ENCODE data around the gene RHOXF1. TPM values are rescaled to one million over a fixed set of nuclear protein-coding genes. Genes with fewer than 3 reads are reported as not detected.

RHOXF1 gene
- total and polyA plus RNA-seq, 2 of the 8 experiments (the other 6 are each of a cell fraction or from before 2014, with no cell fraction given), result not detected

DNA sequence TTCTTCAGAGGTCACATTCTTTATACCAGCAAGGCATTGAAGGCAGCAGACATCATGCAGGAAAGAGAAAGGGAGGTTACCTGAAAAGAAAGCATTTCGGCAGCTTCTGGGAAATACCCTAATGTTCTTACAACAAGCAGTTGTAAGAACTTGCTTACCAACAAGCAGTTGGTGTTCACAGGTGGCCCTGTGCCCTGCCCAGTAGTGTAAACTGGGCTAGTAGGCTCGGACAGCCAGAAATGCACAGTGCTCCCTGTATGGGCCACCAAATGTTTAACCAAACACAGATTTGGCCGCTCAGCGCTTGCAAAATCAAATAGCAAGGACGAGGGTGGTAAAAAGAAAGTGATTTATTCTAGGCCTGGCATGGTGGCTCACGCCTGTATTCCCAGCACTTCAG lies 20.4 kb upstream of the RHOXF1 start:
- Histone ChIP-seq H2BK20ac (ENCODE audit: low read length) (no peak overlapping the region), H3K9ac (replicated peaks in 1 of 4; ENCODE audit: extremely low read depth in 1 of 4, low read depth in 3 of 4, low read length in 3 of 4) (no peak overlapping the region), H2AFZ (ENCODE audit: low read length) (no peak overlapping the region), H3K56ac (replicated peaks; ENCODE audit: insufficient read length, low read depth, low read length) (no peak overlapping the region), H3K27ac (ENCODE audit: low read depth, low read length) (no peak overlapping the region), H3K79me1 (ENCODE audit: low read depth, low read length) (no peaks in the 10 kb centered on the region), H3K23me2 (ENCODE audit: low read depth, low read length) (no peaks in the 10 kb centered on the region), H2BK15ac (ENCODE audit: low read length) (no peak overlapping the region), H3K36me3 (ENCODE audit: control insufficient read depth in 2 of 4, insufficient read depth in 4 of 4, low read length in 3 of 4) (no peaks in the 10 kb centered on the region), H3K4me3 (ENCODE audit: extremely low read depth in 1 of 4, insufficient read depth in 2 of 4, low read depth in 3 of 4, low read length in 4 of 4) (no peak overlapping the region), H4K5ac (ENCODE audit: insufficient read length, low read depth, low read length) (no peak overlapping the region), H4K8ac (ENCODE audit: extremely low read depth, insufficient read depth, low read length) (no peak overlapping the region), H3K79me2 (ENCODE audit: control insufficient read depth in 1 of 2, insufficient read depth in 2 of 2, low read length in 2 of 2) (no peaks in the 10 kb centered on the region), H2AK5ac (ENCODE audit: low read depth, low read length) (no peak overlapping the region), H3K14ac (ENCODE audit: insufficient read length) (no peak overlapping the region), H3K4ac (replicated peaks; ENCODE audit: insufficient read length, low read depth, low read length) (no peak overlapping the region), H3K4me2 (ENCODE audit: insufficient read depth in 1 of 2, low read depth in 2 of 2, low read length in 2 of 2) (no peak overlapping the region), H4K20me1 (replicated peaks in 1 of 2; ENCODE audit: control insufficient read depth in 1 of 2, insufficient read depth in 2 of 2, low read length in 2 of 2) (no peaks in the 10 kb centered on the region), H3K27me3 (replicated peaks in 1 of 4; ENCODE audit: control insufficient read depth in 3 of 4, extremely low read depth in 1 of 4, insufficient read depth in 3 of 4, low read length in 3 of 4) (no peaks in the 10 kb centered on the region), H4K91ac (replicated peaks; ENCODE audit: insufficient read length, low read length) (no peak overlapping the region), H2BK5ac (ENCODE audit: low read depth, low read length) (no peak overlapping the region), H3K23ac (ENCODE audit: insufficient read length) (no peak overlapping the region), H2BK120ac (replicated peaks; ENCODE audit: low read depth, low read length) (no peak overlapping the region), H3K18ac (ENCODE audit: extremely low read depth, low read length) (no peak overlapping the region), H3K4me1 (replicated peaks in 1 of 4; ENCODE audit: control insufficient read depth in 3 of 4, insufficient read depth in 4 of 4, low read length in 3 of 4) (peaks cover 0 to 5% (median 2%) of the 10 kb centered on the region in 4 experiments; a peak in 3 of 7 replicates), H2BK12ac (ENCODE audit: low read depth, low read length) (no peak overlapping the region), H3K9me3 (ENCODE audit: insufficient read depth in 2 of 2, low read depth in 1 of 2, low read length in 1 of 2) (no peaks in the 10 kb centered on the region)
- TF ChIP-seq TEAD4 (IDR thresholded peaks at IDR 0.05; ENCODE audit: low read depth, low read length) (no peak), TAF7 (optimal IDR thresholded peaks at IDR 0.05; ENCODE audit: borderline replicate concordance, low read depth, low read length) (no peak)
- no peak for DNase-seq (ENCODE audit: low read depth in 1 of 2, low spot score in 2 of 2)
- FAIRE-seq, result no peak
- CTCF ChIA-PET (ENCODE audit: partially characterized antibody), result interaction anchor here (1.5 kb wide), 1 partner anchor 77 kb away, joined by 4 read pairs; no protein-coding TSS in a partner anchor
- WGBS, 2 experiments (ENCODE audit: extremely low coverage in 1 of 2, insufficient coverage in 1 of 2, insufficient read length in 1 of 2, insufficient replicate concordance in 2 of 2, low coverage in 1 of 2, low lambda C conversion rate in 2 of 2, missing lambda C conversion rate in 1 of 2), result 89% methylated on average over 6 of the region's 6 CpGs; no CpG with 5 or more reads in 1 of the 2 experiments
- POLR2A ChIA-PET (ENCODE audit: partially characterized antibody), result no interaction called here
